A549 treated with RU486 at 1 μM for 4 hours (cell line): ENCODE data around the gene TRAPPC2B. TPM values are rescaled to one million over a fixed set of nuclear protein-coding genes. Genes with fewer than 3 reads are reported as not detected.

ENCODE experiments used
- total RNA-seq: library from RNA; stranded (reverse); fragments of 200-300 nt; extraction: Qiagen RNA extraction; gene quantifications from 5 replicates; pipeline ENCODE4 v1.2.3, GENCODE V29; 2022; ENCODE audit warnings: low read depth

The TRAPPC2B gene
- total RNA-seq = 14.3 to 17.8 TPM (median 15.6 TPM) in 5 replicates

DNA sequence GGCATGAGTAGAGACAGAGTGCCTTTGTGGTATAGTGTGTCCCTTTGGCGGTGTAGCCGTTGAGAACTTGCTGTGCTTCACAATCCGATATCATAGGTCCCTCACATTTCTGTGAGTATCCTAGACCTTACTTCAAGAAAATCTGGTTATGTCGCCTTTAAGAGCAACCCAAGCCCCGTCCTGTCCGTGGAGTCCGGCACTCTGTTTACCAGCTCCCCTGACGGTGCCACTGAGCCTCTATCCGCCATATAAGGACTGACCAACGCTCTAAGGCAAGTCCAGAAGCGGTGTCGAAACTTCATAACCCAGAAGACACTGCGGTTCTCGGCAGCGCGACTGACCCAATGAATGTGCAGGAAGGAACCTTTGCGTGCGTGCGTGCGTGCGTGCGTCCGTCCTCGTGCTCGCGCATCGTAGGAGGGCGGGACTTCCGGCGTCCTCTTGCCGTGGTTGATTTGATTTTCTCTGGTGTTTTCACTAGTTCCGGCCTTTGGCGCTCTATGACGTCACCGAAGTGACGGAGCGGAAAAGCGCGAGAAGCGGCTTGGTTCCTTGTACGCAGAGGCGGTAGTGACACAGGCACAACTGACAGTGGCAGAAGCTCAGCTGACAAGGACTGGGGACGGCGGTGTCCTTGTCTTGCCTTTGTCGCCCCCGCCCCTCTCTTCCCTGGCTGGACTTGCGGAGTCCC lies at the start of gene TRAPPC2B, which contains the start of gene ZNF547:
Gene TRAPPC2B, plus strand, starts transcription at position 555 of the 691 bp plus-strand sequence. CDS start 1,283 bp downstream, outside the sequence.
Gene ZNF547, plus strand, starts transcription at position 555 of the 691 bp plus-strand sequence. CDS start 5,005 bp downstream, outside the sequence.

DNA sequence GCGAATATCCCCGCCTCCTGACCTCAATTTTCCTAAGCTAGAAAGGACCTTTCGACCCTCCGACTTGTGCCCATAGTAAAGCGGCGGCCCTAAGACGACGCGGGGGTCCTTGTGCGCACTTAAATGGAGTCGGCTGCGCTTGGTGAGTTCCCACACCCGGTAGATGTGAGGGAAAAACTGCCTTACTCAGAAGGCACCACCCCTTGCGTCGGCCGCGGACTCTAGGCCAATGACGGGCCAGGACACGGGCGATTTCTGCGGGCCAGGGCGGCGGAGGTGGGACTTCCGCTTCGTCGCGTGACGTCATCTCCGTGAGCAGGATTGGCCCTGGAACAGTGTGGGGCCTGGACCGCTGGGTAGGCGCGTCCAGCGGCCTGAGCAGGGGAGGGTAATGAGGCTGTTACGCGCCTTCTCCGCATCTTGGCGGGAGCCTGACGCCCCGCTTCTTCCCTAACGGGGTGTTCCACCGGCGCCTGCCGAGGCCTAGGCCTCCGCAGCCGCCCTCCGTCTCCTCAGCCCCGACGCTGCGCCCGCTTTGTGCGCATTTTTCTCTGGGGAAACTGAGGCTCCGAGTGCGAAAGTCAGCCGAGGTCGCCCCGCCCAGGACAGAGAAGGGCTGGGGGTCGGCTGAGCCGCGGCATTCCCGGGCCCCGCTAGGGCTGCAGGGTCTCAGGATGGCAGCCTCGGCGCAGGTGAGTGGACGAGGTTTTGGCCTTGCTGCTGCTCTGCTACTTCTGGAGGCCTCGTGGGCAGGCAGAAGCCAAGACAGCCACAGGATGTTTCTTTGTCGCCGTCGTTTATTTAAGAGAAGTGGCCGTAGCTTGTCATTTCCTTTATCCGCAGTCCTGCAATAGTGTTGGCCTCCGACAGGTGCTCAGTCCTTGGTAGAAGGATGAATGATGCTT lies 42.9 kb upstream of the TRAPPC2B start, which contains the start of gene ZNF543:
Gene ZNF543, plus strand, starts transcription at position 293 of the 905 bp plus-strand sequence. Its CDS starts 382 bp downstream, at position 675.

GRCh38 chr19:57350877-57351805 lies 12.2 kb upstream of the TRAPPC2B start, which contains the start of gene ZNF304:
Gene ZNF304 (plus strand): TSS chr19:57351271. CDS start chr19:57351665, 394 bp downstream.

DNA sequence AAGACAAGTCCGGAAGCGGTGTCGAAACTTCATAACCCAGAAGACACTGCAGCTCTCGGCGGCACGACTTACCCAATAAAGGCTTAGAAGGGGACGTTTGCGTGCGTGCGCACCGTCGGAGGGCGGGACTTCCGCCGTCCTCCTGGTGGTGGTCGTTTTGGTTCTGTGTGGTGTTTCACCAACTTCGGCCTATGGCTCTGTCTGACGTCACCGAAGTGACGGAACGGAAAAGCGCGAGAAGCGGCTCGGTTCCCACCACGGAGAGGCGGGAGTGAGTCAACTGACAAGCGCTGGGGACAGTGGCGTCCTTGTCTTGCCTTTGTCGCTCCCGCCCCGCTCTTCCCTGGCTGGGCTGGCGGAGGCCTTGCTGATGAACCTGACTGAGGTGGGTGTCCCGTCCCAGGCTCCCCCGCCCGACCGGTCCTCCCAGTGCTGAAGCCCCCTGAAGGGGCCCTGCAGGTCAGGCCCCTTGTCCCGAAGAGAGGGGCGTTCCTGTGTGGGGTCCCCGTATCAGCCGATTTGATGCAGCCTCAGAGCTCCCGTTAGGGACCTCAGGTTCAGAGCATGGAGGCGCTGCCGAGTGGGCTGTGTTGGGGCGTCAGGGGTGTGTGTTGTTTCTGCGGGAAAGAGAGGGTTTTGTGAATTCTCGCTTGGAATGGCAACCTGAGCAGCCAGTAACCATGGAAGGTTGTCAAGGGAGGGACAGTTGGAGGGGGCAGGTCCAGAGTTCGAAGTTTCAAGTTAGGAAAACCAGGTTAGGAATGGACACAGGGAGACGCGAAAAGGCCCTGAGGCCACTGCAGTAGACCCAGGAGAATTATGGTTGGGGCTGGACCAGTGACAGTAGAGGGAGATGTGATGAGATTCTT lies 26.6 kb downstream of the TRAPPC2B start, which contains the start of gene ZNF548:
Gene ZNF548, plus strand, starts transcription at position 125 of the 869 bp plus-strand sequence. Its CDS starts 246 bp downstream, at position 371.

DNA sequence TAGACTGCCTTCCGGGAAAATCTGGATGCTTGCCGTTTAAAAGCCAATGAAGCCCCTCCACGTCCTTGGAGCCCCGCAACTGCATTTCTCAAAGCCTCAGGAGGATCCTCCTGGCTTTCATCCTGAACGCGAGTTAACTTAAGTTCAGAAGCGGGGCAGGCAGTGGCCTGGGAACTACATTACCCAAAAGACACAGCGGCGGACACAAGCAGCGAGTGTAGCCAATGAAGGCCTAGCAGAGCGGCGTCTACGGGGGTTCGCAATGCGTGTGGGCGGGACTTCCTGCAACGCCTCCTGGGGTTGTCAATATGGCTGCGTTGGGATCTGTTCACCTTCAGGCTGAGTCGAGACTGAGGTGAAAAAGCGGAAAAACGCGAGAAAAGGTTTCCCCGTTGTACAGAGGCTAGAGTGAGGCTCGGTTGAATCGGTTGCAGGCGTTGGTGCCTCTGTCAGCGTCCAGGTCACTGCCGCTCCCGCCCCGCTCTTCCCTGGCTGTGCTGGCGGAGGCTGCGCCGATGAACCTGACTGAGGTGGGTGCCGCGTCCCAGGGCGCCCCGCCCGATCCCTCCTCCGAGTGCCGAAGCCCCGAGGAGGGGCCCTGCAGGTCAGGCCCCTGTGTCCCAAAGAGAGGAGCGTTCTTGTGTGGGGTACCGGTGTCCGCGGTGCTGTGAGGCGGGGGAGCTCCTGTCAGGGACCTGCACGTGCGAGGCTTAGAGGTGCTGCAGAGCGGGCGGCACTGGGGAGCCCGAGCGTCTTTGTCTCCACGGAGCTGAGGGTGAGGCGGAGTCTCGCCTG lies 47.7 kb downstream of the TRAPPC2B start, which contains the start of gene ZNF17:
Gene ZNF17, plus strand, starts transcription at position 285 of the 795 bp plus-strand sequence. CDS start 2,455 bp downstream, outside the sequence.

Other genes with a start within 250 kb of the TRAPPC2B start
- not detected in 5 replicates for gene USP29, start 243.6 kb upstream of the TRAPPC2B start, total RNA-seq
- not detected in 5 replicates for gene ZIM3, start 218.3 kb upstream of the TRAPPC2B start, total RNA-seq
- gene DUXA, start 196.1 kb upstream of the TRAPPC2B start, total RNA-seq = not detected in 5 replicates
- gene ZNF264, start 172.1 kb upstream of the TRAPPC2B start, total RNA-seq = 6.3 to 8.8 TPM (median 7.4 TPM) in 5 replicates
- gene AURKC, start 132.5 kb upstream of the TRAPPC2B start, total RNA-seq = 0.27 to 0.61 TPM (median 0.32 TPM) in 4 of 5 replicates, not detected in the other
- 1.2 to 2.5 TPM (median 1.8 TPM) in 5 replicates for gene ZNF805, start 122.9 kb upstream of the TRAPPC2B start, total RNA-seq
- 0.77 to 1.2 TPM (median 1.0 TPM) in 5 replicates for gene ZNF460, start 83.1 kb upstream of the TRAPPC2B start, total RNA-seq
- 0.82 to 2.0 TPM (median 1.5 TPM) in 5 replicates for gene ZNF543, start 43.1 kb upstream of the TRAPPC2B start, total RNA-seq
- gene ZNF304, start 12.3 kb upstream of the TRAPPC2B start, total RNA-seq = 1.7 to 2.1 TPM (median 2.1 TPM) in 5 replicates
- 1.4 to 2.0 TPM (median 1.6 TPM) in 5 replicates for gene ZNF547, start within 50 bp of the TRAPPC2B start, total RNA-seq
- 2.9 to 4.0 TPM (median 3.5 TPM) in 5 replicates for gene ZNF548, start 26.3 kb downstream of the TRAPPC2B start, total RNA-seq
- 2.9 to 6.8 TPM (median 4.8 TPM) in 5 replicates for gene ZNF17, start 47.6 kb downstream of the TRAPPC2B start, total RNA-seq
- gene ZNF749, start 71.8 kb downstream of the TRAPPC2B start, total RNA-seq = 13.7 to 16.8 TPM (median 15.4 TPM) in 5 replicates
- 0.06 to 0.13 TPM in 2 of 5 replicates, not detected in the others for gene VN1R1, start 93.6 kb downstream of the TRAPPC2B start, total RNA-seq
- 0.83 to 1.5 TPM (median 1.2 TPM) in 5 replicates for gene ZNF772, start 114.0 kb downstream of the TRAPPC2B start, total RNA-seq
- 4.6 to 7.6 TPM (median 6.7 TPM) in 5 replicates for gene ZNF419, start 124.2 kb downstream of the TRAPPC2B start, total RNA-seq
- gene ZNF773, start 136.4 kb downstream of the TRAPPC2B start, total RNA-seq = 4.6 to 7.1 TPM (median 4.8 TPM) in 5 replicates
- 1.3 to 2.0 TPM (median 1.6 TPM) in 5 replicates for gene ZNF549, start 163.8 kb downstream of the TRAPPC2B start, total RNA-seq
- gene ZNF550, start 196.3 kb downstream of the TRAPPC2B start, total RNA-seq = 2.1 to 4.4 TPM (median 4.2 TPM) in 5 replicates
- gene ZNF416, start 215.4 kb downstream of the TRAPPC2B start, total RNA-seq = 4.2 to 4.9 TPM (median 4.5 TPM) in 5 replicates
- 0.06 TPM in 1 of 5 replicates, not detected in the others for gene ZIK1, start 220.6 kb downstream of the TRAPPC2B start, total RNA-seq
- 4.1 to 4.8 TPM (median 4.4 TPM) in 5 replicates for gene ZNF530, start 236.3 kb downstream of the TRAPPC2B start, total RNA-seq